ENCODE measurements around the gene FGF12.

Gene FGF12

DNA sequence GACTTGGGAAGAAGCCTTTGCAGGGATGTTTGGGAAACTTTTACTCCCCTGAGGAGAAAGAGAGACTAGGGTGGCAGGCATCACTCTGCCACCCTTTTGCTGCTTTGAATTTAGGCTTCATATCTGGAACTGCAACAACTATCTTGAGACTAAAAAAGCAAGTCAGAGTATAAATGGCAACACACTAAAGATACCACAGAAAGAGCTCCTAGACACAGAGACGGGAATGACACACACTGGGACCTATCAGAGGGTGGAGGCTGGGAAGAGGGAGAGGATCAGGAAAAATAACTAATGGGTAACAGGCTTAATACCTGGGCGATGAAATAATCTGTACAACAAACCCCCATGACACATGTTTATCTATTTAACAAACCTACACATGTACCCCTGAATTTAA lies 237.8 kb downstream of the FGF12 start:
- no peaks in the 10 kb centered on the region for H3K9me3 ChIP-seq (replicated peaks in 1 of 2; ENCODE audit: control insufficient read depth in 2 of 2, insufficient read depth in 1 of 2, low read depth in 1 of 2, low read length in 2 of 2)
- no peak overlapping the region for H2BK12ac ChIP-seq (ENCODE audit: low read length)
- no peak overlapping the region for H3K4ac ChIP-seq (ENCODE audit: low read length)
- H3K18ac ChIP-seq (ENCODE audit: low read length) = no peak overlapping the region
- H3K27me3 ChIP-seq (ENCODE audit: control insufficient read depth in 3 of 3, insufficient read depth in 3 of 3, low read depth in 1 of 3, low read length in 3 of 3) = no peaks in the 10 kb centered on the region
- no peaks in the 10 kb centered on the region for H3K79me1 ChIP-seq (ENCODE audit: low read depth, low read length)
- no peak overlapping the region for H3K4me3 ChIP-seq (ENCODE audit: low read length in 2 of 2)
- no peak overlapping the region for H2AFZ ChIP-seq (ENCODE audit: low read length)
- H2BK120ac ChIP-seq (ENCODE audit: low read depth, low read length) = no peak overlapping the region
- H2AK5ac ChIP-seq (ENCODE audit: low read depth, low read length) = no peak overlapping the region
- H4K8ac ChIP-seq (ENCODE audit: low read depth, low read length) = no peak overlapping the region
- no peaks in the 10 kb centered on the region for H3K36me3 ChIP-seq (replicated peaks in 1 of 2; ENCODE audit: control insufficient read depth in 2 of 2, insufficient read depth in 2 of 2, low read length in 2 of 2)
- no peak overlapping the region for H4K91ac ChIP-seq (ENCODE audit: low read depth, low read length, poor library complexity)
- no CpG with 5 or more reads among the region's 2 CpGs for WGBS, 2 donors (ENCODE audit: extremely low coverage in 2 of 2, insufficient read length in 2 of 2, insufficient replicate concordance in 1 of 2)
- H3K27ac ChIP-seq (replicated peaks; ENCODE audit: low read length) = no peak overlapping the region
- no peak overlapping the region for H2BK5ac ChIP-seq (ENCODE audit: low read length)
- DNase-seq (ENCODE audit: low spot score) = no peak
- no peak overlapping the region for H3K4me2 ChIP-seq (ENCODE audit: insufficient read depth, low read length, poor library complexity, severe bottlenecking)
- H3K23ac ChIP-seq (ENCODE audit: low read depth, low read length, poor library complexity) = no peak overlapping the region
- no peaks in the 10 kb centered on the region for H3K4me1 ChIP-seq (ENCODE audit: control insufficient read depth in 2 of 2, insufficient read depth in 1 of 2, low read depth in 1 of 2, low read length in 2 of 2)
- no peak overlapping the region for H3K9ac ChIP-seq (ENCODE audit: low read depth, low read length, poor library complexity)
- no peak overlapping the region for H2BK15ac ChIP-seq (ENCODE audit: low read length)
- no peak overlapping the region for H3K14ac ChIP-seq (ENCODE audit: low read length)

DNA sequence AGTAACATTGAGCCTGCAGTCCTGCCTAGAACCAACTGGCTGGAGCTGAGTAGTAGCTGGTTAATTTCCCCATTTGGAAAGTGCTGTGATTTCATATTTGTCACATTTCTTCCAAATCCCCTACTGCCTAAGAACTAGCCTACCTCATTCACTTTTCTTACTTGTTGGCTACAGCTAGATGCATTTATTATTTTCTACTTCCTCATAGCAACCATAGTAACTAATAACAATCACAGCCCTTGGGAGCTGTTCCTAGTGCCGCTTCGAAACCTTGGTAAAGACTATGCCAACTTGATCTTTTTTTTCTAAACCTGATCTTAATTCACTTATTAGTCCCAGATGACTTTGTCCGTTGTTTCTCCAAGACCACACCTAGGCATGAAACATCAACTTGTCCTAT lies 240.3 kb downstream of the FGF12 start:
- Histone ChIP-seq H3K23ac (ENCODE audit: low read depth, low read length, poor library complexity) (no peak overlapping the region), H2AK5ac (ENCODE audit: low read depth, low read length) (no peak overlapping the region), H3K27ac (replicated peaks; ENCODE audit: low read length) (no peak overlapping the region), H3K79me1 (ENCODE audit: low read depth, low read length) (no peaks in the 10 kb centered on the region), H3K4me3 (ENCODE audit: low read length in 2 of 2) (no peak overlapping the region), H2BK5ac (ENCODE audit: low read length) (no peak overlapping the region), H3K9ac (ENCODE audit: low read depth, low read length, poor library complexity) (no peak overlapping the region), H3K36me3 (replicated peaks in 1 of 2; ENCODE audit: control insufficient read depth in 2 of 2, insufficient read depth in 2 of 2, low read length in 2 of 2) (no peaks in the 10 kb centered on the region), H3K14ac (ENCODE audit: low read length) (no peak overlapping the region), H2BK15ac (ENCODE audit: low read length) (no peak overlapping the region), H2BK12ac (ENCODE audit: low read length) (no peak overlapping the region), H3K4me1 (ENCODE audit: control insufficient read depth in 2 of 2, insufficient read depth in 1 of 2, low read depth in 1 of 2, low read length in 2 of 2) (no peaks in the 10 kb centered on the region), H3K4ac (ENCODE audit: low read length) (no peak overlapping the region), H2AFZ (ENCODE audit: low read length) (no peak overlapping the region), H3K4me2 (ENCODE audit: insufficient read depth, low read length, poor library complexity, severe bottlenecking) (no peak overlapping the region), H2BK120ac (ENCODE audit: low read depth, low read length) (no peak overlapping the region), H4K91ac (ENCODE audit: low read depth, low read length, poor library complexity) (no peak overlapping the region), H3K27me3 (ENCODE audit: control insufficient read depth in 3 of 3, insufficient read depth in 3 of 3, low read depth in 1 of 3, low read length in 3 of 3) (no peaks in the 10 kb centered on the region), H3K18ac (ENCODE audit: low read length) (no peak overlapping the region), H3K9me3 (replicated peaks in 1 of 2; ENCODE audit: control insufficient read depth in 2 of 2, insufficient read depth in 1 of 2, low read depth in 1 of 2, low read length in 2 of 2) (no peaks in the 10 kb centered on the region), H4K8ac (ENCODE audit: low read depth, low read length) (no peak overlapping the region)
- DNase-seq (ENCODE audit: low spot score) = no peak
- no CpG with 5 or more reads among the region's 3 CpGs for WGBS, 2 donors (ENCODE audit: extremely low coverage in 2 of 2, insufficient read length in 2 of 2, insufficient replicate concordance in 1 of 2)

- H3K27me3 ChIP-seq (ENCODE audit: control insufficient read depth in 3 of 3, insufficient read depth in 3 of 3, low read depth in 1 of 3, low read length in 3 of 3) = peaks cover 0 to 4% (median 0%) of the 10 kb centered on the region in 3 experiments
- no peak overlapping the region for H2BK15ac ChIP-seq (ENCODE audit: low read length)
- no peaks in the 10 kb centered on the region for H3K79me1 ChIP-seq (ENCODE audit: low read depth, low read length)
- no peak overlapping the region for H4K91ac ChIP-seq (ENCODE audit: low read depth, low read length, poor library complexity)
- H2AFZ ChIP-seq (ENCODE audit: low read length) = no peak overlapping the region
- H2BK12ac ChIP-seq (ENCODE audit: low read length) = no peak overlapping the region
- no peak overlapping the region for H3K4me3 ChIP-seq (ENCODE audit: low read length in 2 of 2)
- no CpG with 5 or more reads among the region's 2 CpGs for WGBS, 2 donors (ENCODE audit: extremely low coverage in 2 of 2, insufficient read length in 2 of 2, insufficient replicate concordance in 1 of 2)
- no peak overlapping the region for H2BK120ac ChIP-seq (ENCODE audit: low read depth, low read length)
- H3K9me3 ChIP-seq (replicated peaks in 1 of 2; ENCODE audit: control insufficient read depth in 2 of 2, insufficient read depth in 1 of 2, low read depth in 1 of 2, low read length in 2 of 2) = no peaks in the 10 kb centered on the region
- no peak overlapping the region for H2BK5ac ChIP-seq (ENCODE audit: low read length)
- H2AK5ac ChIP-seq (ENCODE audit: low read depth, low read length) = no peak overlapping the region
- no peak for DNase-seq (ENCODE audit: low spot score)
- H3K14ac ChIP-seq (ENCODE audit: low read length) = no peak overlapping the region
- no peaks in the 10 kb centered on the region for H3K4me1 ChIP-seq (ENCODE audit: control insufficient read depth in 2 of 2, insufficient read depth in 1 of 2, low read depth in 1 of 2, low read length in 2 of 2)
- H4K8ac ChIP-seq (ENCODE audit: low read depth, low read length) = no peak overlapping the region
- H3K27ac ChIP-seq (replicated peaks; ENCODE audit: low read length) = no peak overlapping the region
- H3K23ac ChIP-seq (ENCODE audit: low read depth, low read length, poor library complexity) = no peak overlapping the region
- no peak overlapping the region for H3K9ac ChIP-seq (ENCODE audit: low read depth, low read length, poor library complexity)
- H3K18ac ChIP-seq (ENCODE audit: low read length) = no peak overlapping the region
- H3K4me2 ChIP-seq (ENCODE audit: insufficient read depth, low read length, poor library complexity, severe bottlenecking) = no peak overlapping the region
- H3K4ac ChIP-seq (ENCODE audit: low read length) = no peak overlapping the region
- no peaks in the 10 kb centered on the region for H3K36me3 ChIP-seq (replicated peaks in 1 of 2; ENCODE audit: control insufficient read depth in 2 of 2, insufficient read depth in 2 of 2, low read length in 2 of 2)
Observed at GRCh38 chr3:192482809-192483208, 244.5 kb downstream of the FGF12 start.

- Histone ChIP-seq H2AK5ac (ENCODE audit: low read depth, low read length) (no peak overlapping the region), H3K36me3 (replicated peaks in 1 of 2; ENCODE audit: control insufficient read depth in 2 of 2, insufficient read depth in 2 of 2, low read length in 2 of 2) (no peaks in the 10 kb centered on the region), H3K4ac (ENCODE audit: low read length) (no peak overlapping the region), H2AFZ (ENCODE audit: low read length) (no peak overlapping the region), H3K27me3 (ENCODE audit: control insufficient read depth in 3 of 3, insufficient read depth in 3 of 3, low read depth in 1 of 3, low read length in 3 of 3) (peaks cover 0 to 4% (median 0%) of the 10 kb centered on the region in 3 experiments), H3K4me1 (ENCODE audit: control insufficient read depth in 2 of 2, insufficient read depth in 1 of 2, low read depth in 1 of 2, low read length in 2 of 2) (no peaks in the 10 kb centered on the region), H2BK120ac (ENCODE audit: low read depth, low read length) (no peak overlapping the region), H3K18ac (ENCODE audit: low read length) (no peak overlapping the region), H4K91ac (ENCODE audit: low read depth, low read length, poor library complexity) (no peak overlapping the region), H2BK5ac (ENCODE audit: low read length) (no peak overlapping the region), H3K27ac (replicated peaks; ENCODE audit: low read length) (no peak overlapping the region), H3K4me3 (ENCODE audit: low read length in 2 of 2) (no peak overlapping the region), H3K23ac (ENCODE audit: low read depth, low read length, poor library complexity) (no peak overlapping the region), H2BK15ac (ENCODE audit: low read length) (no peak overlapping the region), H2BK12ac (ENCODE audit: low read length) (no peak overlapping the region), H3K9ac (ENCODE audit: low read depth, low read length, poor library complexity) (no peak overlapping the region), H3K79me1 (ENCODE audit: low read depth, low read length) (no peaks in the 10 kb centered on the region), H3K9me3 (replicated peaks in 1 of 2; ENCODE audit: control insufficient read depth in 2 of 2, insufficient read depth in 1 of 2, low read depth in 1 of 2, low read length in 2 of 2) (no peaks in the 10 kb centered on the region), H3K4me2 (ENCODE audit: insufficient read depth, low read length, poor library complexity, severe bottlenecking) (no peak overlapping the region), H4K8ac (ENCODE audit: low read depth, low read length) (no peak overlapping the region), H3K14ac (ENCODE audit: low read length) (no peak overlapping the region)
- DNase-seq (ENCODE audit: low spot score) = no peak
- no CpG with 5 or more reads among the region's 7 CpGs for WGBS, 2 donors (ENCODE audit: extremely low coverage in 2 of 2, insufficient read length in 2 of 2, insufficient replicate concordance in 1 of 2)
Observed at GRCh38 chr3:192482391-192482790, 244.9 kb downstream of the FGF12 start.
